ENCODE results near the gene AVPR2.

The AVPR2 gene

GRCh38 chrX:153911798-153912197 is 7.3 kb downstream of the AVPR2 start:
- no peak overlapping the region for H3K4me3 ChIP-seq (ENCODE audit: low read depth, low read length)
- in situ Hi-C loops (cut with HindIII; ENCODE audit: low sequenced_read_pairs) = no loop called here
- no peak for TF ChIP-seq CTCF (IDR thresholded peaks at IDR 0.05; ENCODE audit: low read depth, low read length)
- DNase-seq (ENCODE audit: low read depth, low spot score) = no peak

DNA sequence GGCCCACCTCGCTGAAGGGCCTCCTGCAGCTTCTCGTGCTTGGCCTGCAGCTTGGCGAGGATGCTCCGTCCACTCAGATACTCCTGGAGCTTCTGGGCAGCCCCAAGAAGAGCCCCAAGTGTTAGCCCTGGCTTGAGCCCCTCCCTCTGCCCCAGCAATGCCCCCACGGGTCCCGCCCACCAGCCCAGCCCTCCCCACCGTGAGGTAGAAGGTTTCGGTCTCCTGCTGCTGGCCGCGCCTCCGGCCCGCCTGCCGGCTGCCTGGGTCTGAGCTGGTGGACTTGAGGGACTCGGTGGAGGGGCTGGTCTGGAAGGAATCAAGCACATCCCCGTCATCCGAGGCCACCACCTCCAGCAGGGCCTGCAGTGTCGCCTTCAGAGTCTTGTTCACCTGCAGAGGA is 8.7 kb downstream of the AVPR2 start:
- no peak overlapping the region for H3K4me3 ChIP-seq (ENCODE audit: low read depth, low read length)
- no peak for TF ChIP-seq CTCF (IDR thresholded peaks at IDR 0.05; ENCODE audit: low read depth, low read length)
- in situ Hi-C loops (cut with HindIII; ENCODE audit: low sequenced_read_pairs) = no loop called here
- no peak for DNase-seq (ENCODE audit: low read depth, low spot score)

GRCh38 chrX:153913701-153914100 is 9.2 kb downstream of the AVPR2 start:
- no peak for TF ChIP-seq CTCF (IDR thresholded peaks at IDR 0.05; ENCODE audit: low read depth, low read length)
- no peak for DNase-seq (ENCODE audit: low read depth, low spot score)
- in situ Hi-C loops (cut with HindIII; ENCODE audit: low sequenced_read_pairs) = no loop called here
- no peak overlapping the region for H3K4me3 ChIP-seq (ENCODE audit: low read depth, low read length)

- in situ Hi-C loops (cut with HindIII; ENCODE audit: low sequenced_read_pairs) = no loop called here
- no peak for TF ChIP-seq CTCF (IDR thresholded peaks at IDR 0.05; ENCODE audit: low read depth, low read length)
- H3K4me3 ChIP-seq (ENCODE audit: low read depth, low read length) = no peak overlapping the region
- no peak for DNase-seq (ENCODE audit: low read depth, low spot score)
Observed at GRCh38 chrX:153917869-153918268, 13.4 kb downstream of the AVPR2 start.

DNA sequence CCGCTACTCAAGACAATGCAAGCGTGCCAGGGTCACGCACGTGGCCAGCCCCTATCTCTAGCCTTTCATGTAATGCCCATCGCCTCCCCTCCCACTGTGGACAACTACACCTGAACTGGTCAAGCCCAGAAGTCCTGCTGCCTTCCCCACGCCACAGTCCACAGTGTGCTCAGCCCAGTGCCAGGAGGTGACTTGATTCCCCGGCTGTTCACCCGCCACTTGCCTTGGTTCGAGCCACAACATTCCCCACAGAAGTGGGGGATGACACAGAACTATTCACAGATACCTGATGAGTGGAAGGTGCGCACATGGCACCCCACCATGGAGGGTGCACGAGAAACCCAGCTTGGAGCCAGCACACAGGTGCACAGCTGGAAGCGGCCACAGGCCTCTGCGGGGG is 14.8 kb downstream of the AVPR2 start:
- H3K4me3 ChIP-seq (ENCODE audit: low read depth, low read length) = no peak overlapping the region
- no peak for TF ChIP-seq CTCF (IDR thresholded peaks at IDR 0.05; ENCODE audit: low read depth, low read length)
- in situ Hi-C loops (cut with HindIII; ENCODE audit: low sequenced_read_pairs) = no loop called here
- no peak for DNase-seq (ENCODE audit: low read depth, low spot score)

- DNase-seq (ENCODE audit: low read depth, low spot score) = no peak
- in situ Hi-C loops (cut with HindIII; ENCODE audit: low sequenced_read_pairs) = no loop called here
- no peak for TF ChIP-seq CTCF (IDR thresholded peaks at IDR 0.05; ENCODE audit: low read depth, low read length)
- H3K4me3 ChIP-seq (ENCODE audit: low read depth, low read length) = no peak overlapping the region
Observed at GRCh38 chrX:153920546-153920945, 16.1 kb downstream of the AVPR2 start.

- H3K4me3 ChIP-seq (ENCODE audit: low read depth, low read length) = no peak overlapping the region
- TF ChIP-seq CTCF (IDR thresholded peaks at IDR 0.05; ENCODE audit: low read depth, low read length) = no peak
- in situ Hi-C loops (cut with HindIII; ENCODE audit: low sequenced_read_pairs) = no loop called here
- DNase-seq (ENCODE audit: low read depth, low spot score) = no peak
Observed at GRCh38 chrX:153921070-153921469, 16.6 kb downstream of the AVPR2 start.

Measured in astrocyte of the spinal cord (primary cell).